Activated naive CD8-positive, alpha-beta T cell treated with anti-CD3 and anti-CD28 coated beads, Interleukin-2, amount 10 ng/mL, durations not matched to agents 7 days and 5 days (primary cell): ENCODE data around the gene MIGA1. TPM values are rescaled to one million over a fixed set of nuclear protein-coding genes. Genes with fewer than 3 reads are reported as not detected.
A peak's percentile ranks its signal among the peaks of the same experiment; 100 is the strongest.

Experiments
- ATAC-seq: fragments of 150-1000 bp; cut with Tn5 transposase; one replicate; pipeline ENCODE4 v1.10.0; 2021; ENCODE audit warnings: low read depth, moderate library complexity
- POLR2A ChIA-PET: fragments of 350-600 bp; sonication (Branson Sonifier 250); formaldehyde crosslinking; loops from one replicate; lab custom pipeline; 2021; ENCODE audit warnings: antibody characterized with exemption; lab: Charles Lee
- DNase-seq: peaks from one replicate; pipeline ENCODE4 v3.0.0; 2021
- H3K27ac Mint-ChIP-seq: one replicate; pipeline ENCODE4 v1.8.0; 2022; ENCODE audit warnings: mild to moderate bottlenecking, mixed read lengths
- H3K27me3 Mint-ChIP-seq: one replicate; pipeline ENCODE4 v1.8.0; 2022; ENCODE audit warnings: mild to moderate bottlenecking, moderate library complexity, mixed read lengths
- H3K36me3 Mint-ChIP-seq: one replicate; pipeline ENCODE4 v1.8.0; 2021; ENCODE audit warnings: mild to moderate bottlenecking, mixed read lengths
- H3K4me1 Mint-ChIP-seq: one replicate; pipeline ENCODE4 v1.8.0; 2021; ENCODE audit warnings: mixed read lengths
- H3K4me3 Mint-ChIP-seq: one replicate; pipeline ENCODE4 v1.8.0; 2022; ENCODE audit warnings: mild to moderate bottlenecking, moderate library complexity, mixed read lengths
- H3K9me3 Mint-ChIP-seq: one replicate; pipeline ENCODE4 v1.8.0; 2021; ENCODE audit warnings: mixed read lengths
- total RNA-seq, 2 experiments: library from RNA; stranded (reverse); gene quantifications; one replicate each; pipeline ENCODE4 v1.2.3, GENCODE V29; 2021

The MIGA1 gene
- total RNA-seq, 2 experiments from 2014 or later, result 13.6 to 14.3 TPM

- no peaks in the 10 kb centered on the region for H3K4me1 Mint-ChIP-seq
- H3K9me3 Mint-ChIP-seq, result no peaks in the 10 kb centered on the region
- ATAC-seq, result no peak
- no peak overlapping the region for H3K4me3 Mint-ChIP-seq
- POLR2A ChIA-PET, result no interaction called here
- peaks cover 7% of the 10 kb centered on the region for H3K36me3 Mint-ChIP-seq
- no peaks in the 10 kb centered on the region for H3K27me3 Mint-ChIP-seq
- DNase-seq, result no peak
- H3K27ac Mint-ChIP-seq, result no peak overlapping the region
Observed at GRCh38 chr1:77834771-77835334, 55.4 kb downstream of the MIGA1 start.

GRCh38 chr1:77841574-77841973 lies 62.1 kb downstream of the MIGA1 start:
- H3K27ac Mint-ChIP-seq, result no peak overlapping the region
- no peak for DNase-seq
- no peak for ATAC-seq
- no peaks in the 10 kb centered on the region for H3K9me3 Mint-ChIP-seq
- no peaks in the 10 kb centered on the region for H3K27me3 Mint-ChIP-seq
- H3K36me3 Mint-ChIP-seq, result peaks cover 15% of the 10 kb centered on the region
- H3K4me1 Mint-ChIP-seq, result no peaks in the 10 kb centered on the region
- POLR2A ChIA-PET, result no interaction called here
- no peak overlapping the region for H3K4me3 Mint-ChIP-seq

- no peak overlapping the region for H3K27ac Mint-ChIP-seq
- ATAC-seq, result no peak
- H3K27me3 Mint-ChIP-seq, result no peaks in the 10 kb centered on the region
- H3K9me3 Mint-ChIP-seq, result no peaks in the 10 kb centered on the region
- DNase-seq, result no peak
- H3K36me3 Mint-ChIP-seq, result peaks cover 19% of the 10 kb centered on the region
- no peak overlapping the region for H3K4me3 Mint-ChIP-seq
- POLR2A ChIA-PET, result no interaction called here
- no peaks in the 10 kb centered on the region for H3K4me1 Mint-ChIP-seq
Observed at GRCh38 chr1:77845951-77846350, 66.5 kb downstream of the MIGA1 start.

GRCh38 chr1:77846966-77847365 lies 67.5 kb downstream of the MIGA1 start:
- no peak for ATAC-seq
- no peaks in the 10 kb centered on the region for H3K4me1 Mint-ChIP-seq
- H3K27ac Mint-ChIP-seq, result no peak overlapping the region
- POLR2A ChIA-PET, result no interaction called here
- peaks cover 19% of the 10 kb centered on the region for H3K36me3 Mint-ChIP-seq
- H3K9me3 Mint-ChIP-seq, result no peaks in the 10 kb centered on the region
- H3K4me3 Mint-ChIP-seq, result no peak overlapping the region
- no peak for DNase-seq
- no peaks in the 10 kb centered on the region for H3K27me3 Mint-ChIP-seq

GRCh38 chr1:77847621-77848080 lies 68.2 kb downstream of the MIGA1 start:
- DNase-seq, result no peak
- peak; percentile 36 for ATAC-seq
- H3K4me3 Mint-ChIP-seq, result no peak overlapping the region
- H3K27me3 Mint-ChIP-seq, result no peaks in the 10 kb centered on the region
- no peaks in the 10 kb centered on the region for H3K4me1 Mint-ChIP-seq
- H3K36me3 Mint-ChIP-seq, result peaks cover 20% of the 10 kb centered on the region
- POLR2A ChIA-PET, result no interaction called here
- H3K9me3 Mint-ChIP-seq, result no peaks in the 10 kb centered on the region
- H3K27ac Mint-ChIP-seq, result no peak overlapping the region

- Mint-ChIP-seq H3K9me3 (peaks cover 4% of the 10 kb centered on the region), H3K36me3 (peaks cover 32% of the 10 kb centered on the region), H3K4me3 (no peak overlapping the region), H3K27ac (no peak overlapping the region), H3K27me3 (no peaks in the 10 kb centered on the region), H3K4me1 (no peaks in the 10 kb centered on the region)
- DNase-seq (no peak), ATAC-seq (no peak)
- POLR2A ChIA-PET, result no interaction called here
Observed at GRCh38 chr1:77850082-77850481, 70.6 kb downstream of the MIGA1 start.

- Mint-ChIP-seq H3K4me3 (no peak overlapping the region), H3K9me3 (peaks cover 17% of the 10 kb centered on the region), H3K4me1 (peaks cover 6% of the 10 kb centered on the region), H3K27me3 (no peaks in the 10 kb centered on the region), H3K27ac (no peak overlapping the region), H3K36me3 (peaks cover 55% of the 10 kb centered on the region)
- POLR2A ChIA-PET, result interaction anchor here (1.3 kb wide), 1 partner anchor 78 kb away, joined by 5 read pairs; the partner anchor contains the start of gene MIGA1
- no peak for ATAC-seq
- DNase-seq, result no peak
Observed at GRCh38 chr1:77857552-77857951, 78.1 kb downstream of the MIGA1 start.

- Mint-ChIP-seq H3K27me3 (no peaks in the 10 kb centered on the region), H3K27ac (no peak overlapping the region), H3K4me3 (no peak overlapping the region), H3K36me3 (peaks cover 55% of the 10 kb centered on the region), H3K9me3 (peaks cover 17% of the 10 kb centered on the region), H3K4me1 (peaks cover 6% of the 10 kb centered on the region)
- ATAC-seq (no peak), DNase-seq (no peak)
- POLR2A ChIA-PET, result interaction anchor here (1.3 kb wide), 1 partner anchor 79 kb away, joined by 5 read pairs; the partner anchor contains the start of gene MIGA1
Observed at GRCh38 chr1:77858725-77859124, 79.3 kb downstream of the MIGA1 start.

- Mint-ChIP-seq H3K4me1 (peaks cover 6% of the 10 kb centered on the region), H3K27ac (no peak overlapping the region), H3K9me3 (peaks cover 17% of the 10 kb centered on the region), H3K36me3 (peaks cover 50% of the 10 kb centered on the region), H3K27me3 (no peaks in the 10 kb centered on the region), H3K4me3 (no peak overlapping the region)
- DNase-seq, result no peak
- no peak for ATAC-seq
- POLR2A ChIA-PET, result no interaction called here
Observed at GRCh38 chr1:77859248-77859647, 79.8 kb downstream of the MIGA1 start.

- no peaks in the 10 kb centered on the region for H3K4me1 Mint-ChIP-seq
- H3K4me3 Mint-ChIP-seq, result no peak overlapping the region
- POLR2A ChIA-PET, result no interaction called here
- no peaks in the 10 kb centered on the region for H3K9me3 Mint-ChIP-seq
- ATAC-seq, result no peak
- H3K27ac Mint-ChIP-seq, result no peak overlapping the region
- no peaks in the 10 kb centered on the region for H3K27me3 Mint-ChIP-seq
- H3K36me3 Mint-ChIP-seq, result peaks cover 17% of the 10 kb centered on the region
- DNase-seq, result no peak
Observed at GRCh38 chr1:77866296-77866695, 86.8 kb downstream of the MIGA1 start.

GRCh38 chr1:77872645-77873044 lies 93.2 kb downstream of the MIGA1 start:
- Mint-ChIP-seq H3K9me3 (no peaks in the 10 kb centered on the region), H3K4me1 (no peaks in the 10 kb centered on the region), H3K27ac (no peak overlapping the region), H3K4me3 (no peak overlapping the region), H3K36me3 (peaks cover 8% of the 10 kb centered on the region), H3K27me3 (no peaks in the 10 kb centered on the region)
- DNase-seq, result no peak
- POLR2A ChIA-PET, result no interaction called here
- ATAC-seq, result no peak

GRCh38 chr1:77873461-77873860 lies 94.0 kb downstream of the MIGA1 start:
- POLR2A ChIA-PET, result no interaction called here
- no peak for DNase-seq
- Mint-ChIP-seq H3K4me1 (no peaks in the 10 kb centered on the region), H3K4me3 (no peak overlapping the region), H3K36me3 (peaks cover 9% of the 10 kb centered on the region), H3K27ac (no peak overlapping the region), H3K27me3 (no peaks in the 10 kb centered on the region), H3K9me3 (no peaks in the 10 kb centered on the region)
- ATAC-seq, result no peak

GRCh38 chr1:77874804-77875445 lies 95.5 kb downstream of the MIGA1 start:
- POLR2A ChIA-PET, result no interaction called here
- Mint-ChIP-seq H3K4me3 (no peak overlapping the region), H3K27ac (no peak overlapping the region), H3K4me1 (no peaks in the 10 kb centered on the region), H3K36me3 (peaks cover 7% of the 10 kb centered on the region), H3K27me3 (no peaks in the 10 kb centered on the region), H3K9me3 (no peaks in the 10 kb centered on the region)
- DNase-seq, result no peak
- no peak for ATAC-seq

GRCh38 chr1:77876884-77877283 lies 97.4 kb downstream of the MIGA1 start:
- Mint-ChIP-seq H3K27ac (no peak overlapping the region), H3K36me3 (peaks cover 10% of the 10 kb centered on the region), H3K4me3 (no peak overlapping the region), H3K4me1 (no peaks in the 10 kb centered on the region), H3K27me3 (no peaks in the 10 kb centered on the region), H3K9me3 (no peaks in the 10 kb centered on the region)
- ATAC-seq, result no peak
- POLR2A ChIA-PET, result no interaction called here
- DNase-seq, result no peak
